PC-3 (cell line): Measurements from ENCODE around the gene NKTR.

ENCODE experiments used
- CTCF ChIP-seq: fragments of 300-600 bp; sonication (generic); conservative IDR thresholded peaks from 2 replicates; pipeline ENCODE4 v1.5.1; 2017; ENCODE audit warnings: antibody characterized with exemption, low read depth, mild to moderate bottlenecking, low read length
- EZH2 ChIP-seq: fragments of 300-600 bp; sonication (generic); IDR thresholded peaks from one replicate; pipeline ENCODE4 v1.6.1; 2017; ENCODE audit warnings: antibody characterized with exemption, mild to moderate bottlenecking, low read length; ENCODE audit not compliant: unreplicated experiment
- EZH2phosphoT487 ChIP-seq: fragments of 300-600 bp; sonication (generic); IDR thresholded peaks from 2 replicates; pipeline ENCODE4 v1.6.1; 2018; ENCODE audit warnings: mild to moderate bottlenecking, antibody characterized with exemption, low read length, borderline replicate concordance

DNA sequence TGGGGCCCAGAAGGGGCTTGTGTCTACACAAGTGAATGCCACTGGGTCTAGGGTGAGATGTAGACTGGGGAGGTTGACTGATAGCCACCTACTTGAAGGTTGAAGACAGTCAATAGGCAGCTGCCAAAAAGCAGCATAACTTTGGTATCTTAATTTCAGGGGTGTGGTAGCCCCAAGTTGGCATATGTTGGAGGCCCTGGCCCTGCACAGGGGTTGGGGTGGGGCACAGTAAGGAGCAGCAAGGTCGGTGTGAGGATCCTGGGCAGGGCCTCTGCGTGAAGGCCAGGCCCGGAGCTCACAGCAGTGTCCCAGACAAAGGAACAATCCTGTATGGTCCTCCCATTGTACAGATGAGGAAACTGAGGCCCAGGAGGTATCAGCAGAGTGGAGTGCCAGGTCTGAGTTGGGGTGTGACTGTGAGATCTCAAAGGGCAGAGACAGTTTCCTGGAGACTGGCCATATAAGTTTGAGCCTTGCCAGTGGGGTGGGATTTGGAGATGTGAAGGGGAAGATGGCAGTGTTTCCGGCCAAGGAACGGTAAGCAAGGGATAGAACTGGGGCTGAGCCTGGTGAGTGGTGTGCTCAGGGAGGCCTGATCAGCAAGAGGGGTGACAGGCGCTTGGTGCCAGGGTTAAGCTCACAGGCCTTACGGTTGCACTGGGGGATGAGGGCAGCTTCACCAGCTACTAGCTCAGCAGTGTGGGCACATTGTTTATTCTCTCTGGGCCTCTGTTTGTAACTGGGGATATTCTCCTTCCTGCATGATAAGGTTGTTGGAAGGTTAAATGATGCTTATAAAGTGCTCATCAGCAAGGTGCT lies 86.6 kb downstream of the NKTR start:
- no peak for TF ChIP-seq EZH2
- no peak for TF ChIP-seq CTCF
- TF ChIP-seq EZH2phosphoT487: no peak
